EL (cell line): Measurements from ENCODE around the gene CRYL1.

Experiments
- DNase-seq: peaks from one replicate; pipeline ENCODE4 v3.0.0-alpha.2; 2016

The CRYL1 gene

GRCh38 chr13:20416223-20416745 is 109.4 kb downstream of the CRYL1 start:
- no peak for DNase-seq

GRCh38 chr13:20415694-20416107 is 110.0 kb downstream of the CRYL1 start:
- no peak for DNase-seq

- DNase-seq = no peak
Observed at GRCh38 chr13:20415306-20415679, 110.4 kb downstream of the CRYL1 start.

- DNase-seq = no peak
Observed at GRCh38 chr13:20414546-20415305, 110.9 kb downstream of the CRYL1 start.

- DNase-seq = peak; percentile 14
Observed at GRCh38 chr13:20412691-20413355, 112.8 kb downstream of the CRYL1 start.

- DNase-seq = no peak
Observed at GRCh38 chr13:20411638-20412342, 113.9 kb downstream of the CRYL1 start.

- no peak for DNase-seq
Observed at GRCh38 chr13:20410726-20411125, 114.9 kb downstream of the CRYL1 start.

GRCh38 chr13:20408181-20408580 is 117.5 kb downstream of the CRYL1 start:
- DNase-seq = no peak

- DNase-seq = no peak
Observed at GRCh38 chr13:20407759-20408158, 117.9 kb downstream of the CRYL1 start.

GRCh38 chr13:20405691-20406090 is 120.0 kb downstream of the CRYL1 start:
- DNase-seq = no peak

- DNase-seq = no peak
Observed at GRCh38 chr13:20404488-20405222, 121.0 kb downstream of the CRYL1 start.

- DNase-seq = no peak
Observed at GRCh38 chr13:20403826-20404225, 121.8 kb downstream of the CRYL1 start.

- no peak for DNase-seq
Observed at GRCh38 chr13:20402881-20403280, 122.8 kb downstream of the CRYL1 start.

GRCh38 chr13:20401931-20402856 is 123.5 kb downstream of the CRYL1 start:
- DNase-seq = peak; percentile 80

GRCh38 chr13:20401531-20401930 is 124.1 kb downstream of the CRYL1 start:
- DNase-seq = no peak

- DNase-seq = peak; percentile 78
Observed at GRCh38 chr13:20400774-20401173, 124.9 kb downstream of the CRYL1 start.

- no peak for DNase-seq
Observed at GRCh38 chr13:20399961-20400360, 125.7 kb downstream of the CRYL1 start.

- no peak for DNase-seq
Observed at GRCh38 chr13:20399515-20399914, 126.1 kb downstream of the CRYL1 start.

- DNase-seq = no peak
Observed at GRCh38 chr13:20398459-20398858, 127.2 kb downstream of the CRYL1 start.

- DNase-seq = no peak
Observed at GRCh38 chr13:20397896-20398295, 127.8 kb downstream of the CRYL1 start.

GRCh38 chr13:20395061-20395916 is 130.4 kb downstream of the CRYL1 start:
- no peak for DNase-seq
